GM19452 (cell line): ENCODE results near the gene EPHA4.

ENCODE experiments used
- ATAC-seq: cut with Tn5 transposase; IDR thresholded peaks from one replicate; pipeline ENCODE4 v1.9.1; 2021; ENCODE audit not compliant: unreplicated experiment

EPHA4 gene

DNA sequence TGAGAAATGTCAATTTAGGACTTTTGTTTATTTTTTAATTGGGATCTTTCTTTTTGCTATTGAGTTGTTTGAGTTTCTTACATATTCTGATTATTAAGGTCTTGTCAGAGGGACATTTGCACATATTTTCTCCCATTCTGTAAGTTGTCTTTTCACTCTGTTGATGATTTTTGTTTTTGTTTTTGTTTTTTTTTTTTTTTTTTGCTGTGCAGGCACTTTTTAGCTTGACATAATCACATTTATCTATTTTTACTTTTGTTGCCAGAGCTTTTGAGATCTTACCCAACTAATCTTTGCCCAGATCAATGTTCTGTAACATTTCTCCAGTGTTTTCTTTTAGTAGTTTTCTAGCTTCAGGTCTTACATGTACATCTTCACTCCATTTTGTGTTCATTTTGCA is 166.6 kb downstream of the EPHA4 start:
- no peak for ATAC-seq

DNA sequence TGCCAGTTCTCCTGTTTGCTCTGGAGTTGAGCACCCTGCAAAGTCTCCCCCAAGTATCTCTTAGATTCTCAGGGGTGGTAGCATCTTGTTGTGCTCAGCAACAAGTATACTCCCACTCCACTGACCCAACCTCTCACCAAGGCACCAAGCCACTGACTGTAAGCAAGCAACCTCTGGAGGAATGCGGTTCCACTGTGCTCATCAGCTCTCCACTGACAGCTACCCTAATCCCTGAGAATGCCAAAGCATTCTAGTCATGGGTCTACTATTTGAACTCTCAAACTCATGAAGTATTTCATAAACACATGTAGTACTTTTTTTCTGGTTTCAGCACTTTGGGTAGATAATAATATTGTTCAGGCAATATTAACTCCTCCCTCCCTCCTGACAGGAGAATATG is 170.0 kb downstream of the EPHA4 start:
- ATAC-seq, result no peak

DNA sequence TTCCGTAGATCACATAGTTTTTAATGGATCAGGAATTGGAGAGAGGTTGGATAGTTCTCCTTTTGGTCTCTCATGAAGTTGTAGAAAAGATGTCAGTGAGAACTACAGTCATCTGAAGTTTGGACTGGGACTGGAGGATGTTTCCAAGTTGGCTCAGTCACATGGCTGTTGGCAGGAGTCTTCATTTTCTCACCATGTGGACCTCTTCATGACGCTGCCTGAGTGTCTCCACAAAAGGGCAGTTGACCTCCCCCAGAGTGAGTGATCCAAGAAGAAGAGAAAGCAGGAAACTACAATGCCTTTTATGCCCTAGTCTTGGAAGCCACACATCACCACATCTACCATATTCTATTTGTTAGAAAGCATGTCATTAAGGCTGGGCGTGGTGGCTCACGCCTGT is 171.7 kb downstream of the EPHA4 start:
- ATAC-seq, result no peak

DNA sequence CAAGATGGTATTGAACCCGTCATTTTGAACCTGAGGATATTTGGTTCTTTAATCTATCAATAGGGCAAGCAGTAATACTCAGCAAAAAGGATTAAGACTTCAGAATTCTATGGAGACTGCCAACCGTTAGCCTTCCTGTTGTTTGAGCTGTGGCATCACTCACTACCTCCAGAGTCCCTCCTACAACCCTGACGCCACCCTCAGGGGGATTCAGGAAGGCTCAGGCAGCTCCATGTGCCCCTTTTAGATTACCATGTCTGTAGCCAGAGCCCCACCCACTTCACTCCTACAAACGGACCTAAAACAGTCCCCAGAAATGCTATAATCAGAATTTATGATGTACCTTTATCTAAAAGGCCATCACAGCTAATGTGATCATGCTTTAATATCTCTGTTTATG is 172.9 kb downstream of the EPHA4 start:
- no peak for ATAC-seq

DNA sequence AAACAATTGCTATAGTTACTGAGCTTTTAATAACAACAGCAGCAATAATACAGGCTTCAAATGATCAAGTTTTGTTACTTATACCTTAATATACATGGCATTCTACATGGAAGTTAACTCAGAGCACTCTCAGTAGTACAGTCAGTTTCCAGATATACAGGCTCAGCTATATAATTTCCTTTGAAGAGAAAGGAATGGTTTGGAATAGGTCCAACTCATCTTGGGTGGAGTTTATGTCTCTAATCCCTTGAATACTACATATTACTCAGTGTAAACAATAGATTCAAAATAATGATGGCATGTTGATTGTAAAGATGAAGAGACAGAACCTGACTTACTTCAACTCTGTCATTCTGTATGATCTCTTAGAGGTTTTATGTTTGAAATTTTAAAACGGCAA is 174.9 kb downstream of the EPHA4 start:
- ATAC-seq, result no peak

DNA sequence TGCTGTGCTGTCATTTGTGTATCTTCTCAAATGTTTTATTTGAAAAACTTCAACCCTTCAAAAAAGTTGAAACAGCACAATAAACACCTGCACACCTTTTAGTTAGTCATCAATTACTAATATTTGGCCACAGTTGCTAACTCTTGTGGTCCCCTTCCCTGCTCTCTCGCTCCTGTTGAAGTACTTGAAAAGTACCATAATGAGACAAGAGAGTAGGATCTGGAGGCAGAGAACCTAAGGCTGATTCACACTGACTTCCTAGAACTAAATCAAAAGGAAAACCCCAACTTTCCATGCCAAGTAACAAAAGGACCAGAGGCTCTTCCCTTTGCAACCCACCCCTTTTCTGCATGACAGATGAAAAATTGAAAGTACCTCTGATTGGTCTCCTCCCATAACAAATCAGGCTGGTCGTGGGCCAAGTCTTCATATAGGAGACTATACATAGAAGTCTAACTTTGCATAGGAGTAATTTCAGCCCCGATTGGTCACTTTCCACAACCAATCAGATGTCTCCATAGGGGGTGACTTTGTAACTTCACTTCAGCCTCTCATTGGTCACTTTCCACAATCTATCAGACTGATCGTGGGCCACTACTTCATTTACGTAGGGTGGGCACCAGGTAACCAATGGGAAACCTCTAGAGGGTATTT is 179.7 kb downstream of the EPHA4 start:
- no peak for ATAC-seq

DNA sequence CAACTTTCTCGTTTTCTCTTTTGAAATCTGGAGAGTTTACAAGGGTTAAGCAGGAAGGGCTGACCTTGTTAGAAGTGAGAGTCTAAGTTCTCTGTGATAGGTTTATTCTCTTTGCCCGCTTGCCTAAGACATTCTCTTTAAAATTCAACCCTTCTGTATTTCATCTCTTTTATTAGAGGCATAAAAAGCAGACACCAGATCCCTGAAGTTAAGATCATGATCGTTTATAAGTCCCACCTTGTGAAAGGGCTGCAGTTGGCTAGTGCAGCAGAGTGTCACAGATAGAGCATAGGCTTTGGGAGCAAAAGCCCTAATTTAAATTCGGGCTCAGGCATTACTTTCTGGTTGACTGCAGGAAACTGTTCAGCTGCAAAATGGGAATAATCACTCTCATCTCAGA is 181.2 kb downstream of the EPHA4 start:
- ATAC-seq, result no peak

GRCh38 chr2:221389904-221390303 is 182.2 kb downstream of the EPHA4 start:
- no peak for ATAC-seq

DNA sequence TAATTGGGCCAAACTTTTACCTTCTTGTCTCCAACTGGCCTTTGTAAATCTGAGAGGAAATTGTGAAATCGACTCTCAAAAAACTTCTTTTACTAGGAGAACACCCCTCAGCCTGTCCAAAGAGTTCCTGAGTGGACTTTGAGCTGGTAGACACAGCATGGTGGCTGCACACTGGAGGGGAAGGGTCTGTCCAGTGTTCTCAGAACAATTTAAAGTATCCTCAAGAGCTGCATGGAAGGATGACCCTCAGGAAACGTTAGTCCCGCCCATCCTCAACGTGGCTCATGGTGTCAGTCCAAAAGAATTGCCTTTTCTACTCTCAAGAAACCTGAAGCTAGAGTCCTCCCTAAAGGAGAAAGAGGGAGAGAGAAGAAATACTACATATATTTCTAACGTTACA is 182.7 kb downstream of the EPHA4 start:
- ATAC-seq, result no peak

- ATAC-seq, result no peak
Observed at GRCh38 chr2:221388891-221389290, 183.2 kb downstream of the EPHA4 start.

DNA sequence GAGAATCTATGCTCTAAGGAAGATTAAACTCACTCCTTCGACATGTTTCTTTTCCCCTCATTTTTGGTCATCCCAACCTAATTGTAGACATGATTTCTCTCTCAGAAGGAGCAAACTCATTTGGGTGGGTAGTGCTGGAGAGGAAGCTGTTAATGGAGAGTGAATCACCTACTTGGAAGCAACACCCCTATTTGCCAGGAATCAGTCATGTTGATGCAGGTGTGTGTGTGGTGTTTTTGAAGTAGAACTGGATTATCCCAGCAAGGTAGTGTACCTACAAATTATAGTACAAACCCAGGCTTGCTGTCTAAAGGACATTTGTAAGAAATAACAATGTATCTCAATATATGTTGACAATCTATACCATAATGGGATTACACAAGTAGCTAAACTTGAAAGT is 186.4 kb downstream of the EPHA4 start:
- no peak for ATAC-seq

DNA sequence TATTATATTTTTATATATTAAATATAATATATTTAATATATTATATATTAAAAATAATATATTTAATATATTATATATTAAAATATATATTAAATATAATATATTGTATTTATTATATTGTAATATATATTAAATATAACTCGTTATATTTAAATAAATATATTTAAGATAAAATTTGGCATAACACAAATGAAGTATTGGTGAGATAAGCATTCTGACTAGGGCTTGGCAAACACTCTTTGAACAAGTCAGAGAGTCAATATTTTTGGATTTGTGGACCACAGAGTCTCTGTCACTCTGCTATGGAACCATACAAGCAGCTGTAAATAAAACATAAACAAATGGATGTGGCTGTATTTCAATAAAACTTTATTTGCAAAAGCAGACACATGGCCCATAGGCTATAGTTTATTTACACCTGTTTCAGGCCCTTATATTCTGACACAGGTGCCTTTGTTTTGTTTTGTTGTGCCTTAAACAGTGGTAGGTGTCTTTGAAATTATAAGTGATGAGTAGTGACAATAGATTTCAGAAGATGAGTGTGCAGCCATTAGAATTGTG is 190.1 kb downstream of the EPHA4 start:
- ATAC-seq, result no peak

DNA sequence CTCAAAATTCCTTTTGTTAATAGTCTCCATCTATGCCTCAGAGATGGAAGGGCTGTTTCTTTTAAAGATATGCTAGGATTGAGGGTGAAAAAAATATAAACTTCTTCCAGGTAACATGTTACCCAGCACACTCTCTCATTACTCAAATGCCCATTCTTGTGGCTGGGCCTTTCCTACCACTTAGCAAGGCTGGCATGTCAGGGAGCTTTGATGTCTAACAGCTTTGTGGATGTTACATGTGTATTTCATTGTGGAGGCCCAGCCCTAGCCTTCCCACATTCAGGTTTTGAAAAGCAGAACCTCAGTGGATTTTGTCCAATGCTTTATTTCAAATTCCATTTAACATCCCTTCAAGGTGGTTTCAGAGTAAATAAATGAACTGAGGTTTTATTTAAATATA is 191.4 kb downstream of the EPHA4 start:
- no peak for ATAC-seq

- no peak for ATAC-seq
Observed at GRCh38 chr2:221380062-221380461, 192.0 kb downstream of the EPHA4 start.

GRCh38 chr2:221377597-221377996 is 194.5 kb downstream of the EPHA4 start:
- no peak for ATAC-seq

DNA sequence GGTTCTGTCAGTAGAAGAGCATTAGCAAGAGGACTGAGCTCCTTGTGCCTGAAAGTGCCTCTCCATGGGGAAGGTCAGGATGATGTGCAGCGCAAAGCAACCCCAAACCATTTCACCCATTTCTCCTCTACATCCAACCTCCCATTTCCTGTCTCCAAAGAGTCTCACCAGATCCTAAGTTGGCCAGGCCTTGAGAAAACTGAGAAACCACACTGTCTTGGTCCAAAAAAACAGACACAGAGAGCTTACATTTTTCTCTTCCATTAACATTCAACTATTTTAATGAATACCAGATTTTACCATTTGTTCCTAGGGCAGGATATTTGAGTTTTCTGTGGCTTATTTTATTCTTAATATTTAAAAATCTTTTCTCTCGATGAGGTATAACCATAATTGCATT is 195.0 kb downstream of the EPHA4 start:
- no peak for ATAC-seq

DNA sequence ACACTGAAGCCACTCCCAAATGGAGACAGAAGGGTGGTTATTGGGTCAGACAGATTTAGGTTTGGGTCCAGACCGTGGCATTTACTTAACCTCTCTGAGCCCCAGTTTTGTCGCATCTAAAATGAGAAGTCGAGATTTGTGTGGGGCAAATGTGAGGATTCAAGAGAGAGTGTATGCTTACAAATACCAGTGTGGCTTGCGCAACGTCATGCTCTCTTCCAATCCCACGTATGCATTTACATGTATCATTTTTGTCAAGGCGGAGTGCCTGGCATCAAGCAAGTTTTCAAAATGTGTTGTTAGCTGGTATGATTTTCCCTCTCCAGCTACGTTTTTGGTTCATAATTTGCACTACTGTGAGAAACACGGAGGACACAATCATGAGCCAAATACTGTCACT is 197.9 kb downstream of the EPHA4 start:
- no peak for ATAC-seq

DNA sequence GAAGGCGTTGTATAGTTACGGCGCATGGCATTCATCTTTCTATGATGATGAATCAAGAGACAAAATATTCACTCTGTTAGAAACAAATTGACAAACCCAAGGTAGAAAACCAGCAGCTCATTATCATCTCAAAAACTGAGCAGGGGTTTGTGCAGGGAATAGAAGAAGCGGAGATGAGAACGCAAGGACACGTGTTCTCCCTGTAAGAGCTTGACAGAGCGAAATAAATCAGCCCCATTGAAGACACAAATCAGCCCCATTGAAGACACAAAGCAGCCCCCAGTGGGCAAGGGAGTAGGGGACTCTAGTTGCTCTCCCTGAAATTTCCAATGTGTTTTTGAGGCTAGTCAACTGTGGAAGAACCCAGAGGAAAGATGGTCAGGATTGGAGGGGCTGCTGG is 199.2 kb downstream of the EPHA4 start:
- no peak for ATAC-seq

DNA sequence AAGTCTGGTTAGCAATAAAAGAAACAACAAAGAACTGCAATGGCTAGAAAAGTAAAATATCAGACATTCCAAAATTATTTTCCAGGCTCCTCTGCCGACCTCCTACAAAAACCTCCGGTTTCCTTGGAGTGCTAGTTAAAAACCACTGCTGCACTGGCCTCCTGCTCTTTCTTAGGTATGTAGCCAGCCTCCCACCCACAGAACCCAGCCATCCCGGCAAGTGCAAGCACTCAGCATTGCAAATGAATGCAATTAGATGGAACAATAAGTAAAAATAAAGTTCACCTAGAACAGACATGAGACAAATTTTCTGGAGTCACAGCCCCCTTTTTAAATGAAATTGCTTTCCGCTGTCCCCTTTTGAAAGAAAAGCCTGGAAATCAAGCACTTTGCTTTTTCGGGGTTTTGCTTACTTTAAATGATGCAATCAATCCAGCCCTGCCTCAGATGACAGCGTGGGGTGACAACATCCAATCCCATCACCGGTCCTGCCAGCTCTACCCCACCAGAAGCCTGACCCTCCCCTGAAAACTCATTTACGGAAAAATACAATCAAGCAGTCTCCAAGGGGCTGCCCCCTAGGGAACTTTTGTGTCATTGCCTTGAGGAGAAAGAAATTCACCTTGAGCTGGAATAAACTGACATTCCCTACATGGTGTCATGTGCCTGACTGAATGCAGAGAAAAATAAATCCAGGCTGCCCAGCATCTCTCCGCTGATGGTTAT is 199.8 kb downstream of the EPHA4 start:
- ATAC-seq, result no peak

- no peak for ATAC-seq
Observed at GRCh38 chr2:221371347-221371746, 200.8 kb downstream of the EPHA4 start.

- no peak for ATAC-seq
Observed at GRCh38 chr2:221370857-221371211, 201.3 kb downstream of the EPHA4 start.

- no peak for ATAC-seq
Observed at GRCh38 chr2:221370076-221370856, 201.8 kb downstream of the EPHA4 start.
